Glomerular endothelial cell (primary cell): ENCODE results near the gene MAP3K1. TPM values are rescaled to one million over a fixed set of nuclear protein-coding genes. Genes with fewer than 3 reads are reported as not detected.
"Not testable (repeated sequence)": the region's sequence is repeated elsewhere in the genome, so short reads cannot be mapped to it uniquely, and the experiment has no call there.

Experiments used
- DNase-seq: peaks from one replicate; pipeline ENCODE4 v3.0.0-alpha.2; 2011; ENCODE audit warnings: low read depth, low spot score; ENCODE audit errors: extremely low read depth
- total RNA-seq: library from RNA; depleted of rRNA; stranded (reverse); fragments of >200 nt; gene quantifications from 2 replicates; pipeline ENCODE4 v1.2.3, GENCODE V29; 2015

MAP3K1 gene
- total RNA-seq, 1 donor from 2014 or later, result 13.2 TPM

- no peak for DNase-seq
Measured at GRCh38 chr5:56815658-56816545, 553 bp downstream of the MAP3K1 start.

- DNase-seq, result no peak
Measured at GRCh38 chr5:56816546-56817081, 1.3 kb downstream of the MAP3K1 start.

DNA sequence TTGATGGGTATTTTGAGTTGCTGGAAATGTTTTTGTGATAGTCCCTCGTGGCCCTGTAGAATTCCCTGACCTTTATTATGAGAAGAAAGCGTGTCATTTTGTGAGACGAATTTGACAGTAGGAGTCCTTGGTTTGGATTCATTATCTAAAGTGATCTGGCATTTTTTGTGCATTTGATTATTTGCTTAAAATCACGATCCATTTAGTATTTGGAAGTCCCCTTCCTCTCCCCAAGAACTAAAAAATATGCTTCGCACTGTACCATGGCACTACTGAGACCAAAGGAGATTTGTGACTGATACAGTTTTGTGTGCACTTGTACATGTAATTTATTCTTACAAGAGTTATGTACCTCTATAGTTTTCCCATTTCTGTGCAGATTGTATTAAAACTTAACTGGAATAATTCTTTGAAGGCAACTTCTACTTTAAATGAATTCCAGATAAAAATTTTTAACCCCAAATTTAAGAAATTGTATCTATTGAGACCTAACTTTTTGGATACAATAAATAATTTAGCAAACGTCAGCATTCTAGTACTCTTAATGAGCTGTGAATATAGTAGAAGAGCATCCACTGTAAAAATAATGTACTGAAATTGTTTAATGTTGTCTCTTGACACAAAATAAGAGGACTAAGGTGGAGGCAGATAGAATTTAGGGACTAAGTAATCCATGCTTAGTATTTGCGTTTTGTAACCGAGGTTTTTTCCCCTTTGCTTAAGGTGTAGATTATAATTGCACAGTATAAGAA, 2.1 kb downstream of the MAP3K1 start:
- DNase-seq, result no peak

DNA sequence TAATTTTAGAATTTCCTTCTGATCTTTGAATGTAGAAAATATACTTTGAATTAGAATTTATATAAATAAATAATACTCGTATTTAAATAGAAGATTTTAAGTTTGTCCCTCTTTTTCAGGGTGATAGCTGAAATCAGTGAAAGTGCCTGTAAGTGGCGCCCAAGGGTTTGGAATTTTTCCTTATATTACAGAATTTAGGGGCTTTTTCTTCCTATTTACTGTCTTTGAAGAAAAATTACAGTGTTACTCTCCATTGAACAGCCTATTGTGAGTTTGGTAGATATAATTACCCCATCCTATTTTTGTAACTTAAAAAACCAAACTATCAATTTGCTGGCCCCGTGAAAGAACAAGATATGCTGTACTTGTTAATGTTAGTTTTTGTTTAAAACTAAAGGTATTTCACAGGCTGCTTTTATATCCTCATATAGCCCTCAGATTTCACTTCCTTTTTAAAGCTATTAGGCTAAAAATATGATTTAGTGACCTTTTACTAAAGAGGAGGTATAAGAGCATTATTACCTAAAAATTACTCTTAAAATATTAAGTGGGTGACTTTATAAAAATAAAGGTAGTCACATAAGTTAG, 3.2 kb downstream of the MAP3K1 start:
- DNase-seq, result no peak

DNA sequence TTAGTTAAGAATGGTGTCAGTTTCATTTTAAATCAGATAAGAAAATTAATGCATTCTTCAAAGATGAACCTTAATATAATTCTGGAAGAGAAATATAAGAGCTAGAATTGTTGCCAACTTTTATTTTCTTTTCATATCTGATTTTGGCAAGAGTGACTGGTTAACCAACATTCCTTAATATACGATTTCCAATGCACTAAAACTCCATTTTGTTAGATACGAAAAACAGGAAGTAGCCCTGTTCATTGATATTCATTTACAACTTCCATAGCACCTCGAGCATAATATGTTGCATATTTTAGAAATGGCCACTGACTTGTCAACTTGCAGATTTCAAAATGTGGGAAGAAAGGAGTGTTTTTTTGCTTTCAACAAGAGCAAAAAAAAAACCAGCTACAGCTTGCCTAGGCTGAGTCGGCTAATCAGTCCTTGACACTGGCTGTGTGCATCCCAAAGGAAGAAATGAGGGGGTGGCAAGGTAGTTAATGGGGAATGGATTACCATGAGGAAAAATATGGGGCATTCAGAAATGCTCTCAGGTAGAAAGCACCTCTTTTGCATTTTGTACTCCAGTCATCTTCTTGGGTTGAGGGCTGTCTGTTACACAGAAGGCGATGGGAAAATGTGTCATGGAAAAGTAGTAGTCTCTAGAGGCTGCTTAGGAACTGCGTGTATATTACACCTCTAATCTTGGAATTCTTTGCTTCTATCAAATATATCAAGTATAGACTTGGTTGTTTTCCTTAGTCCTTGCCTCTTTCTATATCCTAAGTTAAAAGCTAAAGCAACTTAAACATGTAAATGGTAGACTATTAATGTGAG, 3.9 kb downstream of the MAP3K1 start:
- no peak for DNase-seq

DNA sequence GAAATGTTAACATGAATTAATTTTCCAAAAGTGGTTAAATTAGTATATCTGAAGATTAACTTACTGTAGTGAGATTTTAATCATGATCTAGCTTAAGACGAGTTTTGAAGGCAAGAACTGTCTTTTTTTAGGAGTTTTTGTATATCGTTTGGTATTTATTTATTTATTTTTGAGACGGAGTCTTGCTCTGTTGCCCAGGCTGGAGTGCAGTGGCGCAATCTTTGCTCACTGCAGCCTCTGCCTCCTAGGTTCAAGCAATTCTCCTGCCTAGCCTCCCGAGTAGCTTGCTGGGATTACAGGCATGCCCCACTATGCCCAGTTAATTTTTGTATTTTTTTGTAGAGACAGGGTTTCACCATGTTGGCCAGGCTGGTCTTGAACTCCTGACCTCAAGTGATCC, 6.5 kb downstream of the MAP3K1 start:
- DNase-seq, result not testable (repeated sequence)

- no peak for DNase-seq
Measured at GRCh38 chr5:56822981-56823380, 7.6 kb downstream of the MAP3K1 start.

GRCh38 chr5:56824019-56824418, 8.7 kb downstream of the MAP3K1 start:
- no peak for DNase-seq

GRCh38 chr5:56825222-56825824, 10.0 kb downstream of the MAP3K1 start:
- DNase-seq, result no peak

GRCh38 chr5:56827049-56827448, 11.7 kb downstream of the MAP3K1 start:
- no peak for DNase-seq

DNA sequence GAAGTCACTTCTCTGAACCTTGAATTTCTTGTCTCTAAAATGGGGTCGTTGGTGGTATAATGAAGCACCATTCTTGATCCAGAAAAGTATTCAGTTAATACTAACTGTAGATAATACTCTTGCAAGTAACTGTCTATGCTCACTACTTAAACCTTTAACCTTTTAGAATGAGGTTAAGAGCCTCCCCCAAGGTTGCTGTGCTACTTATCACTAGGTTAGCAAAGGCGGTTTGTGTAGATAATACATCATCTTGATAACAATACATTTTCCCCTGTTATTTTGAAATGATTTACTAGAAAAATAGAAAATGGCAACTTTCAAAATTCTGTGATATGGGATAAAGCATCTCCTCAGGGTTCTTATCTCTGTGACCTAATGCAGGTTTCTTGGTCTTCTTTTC, 12.6 kb downstream of the MAP3K1 start:
- no peak for DNase-seq

DNA sequence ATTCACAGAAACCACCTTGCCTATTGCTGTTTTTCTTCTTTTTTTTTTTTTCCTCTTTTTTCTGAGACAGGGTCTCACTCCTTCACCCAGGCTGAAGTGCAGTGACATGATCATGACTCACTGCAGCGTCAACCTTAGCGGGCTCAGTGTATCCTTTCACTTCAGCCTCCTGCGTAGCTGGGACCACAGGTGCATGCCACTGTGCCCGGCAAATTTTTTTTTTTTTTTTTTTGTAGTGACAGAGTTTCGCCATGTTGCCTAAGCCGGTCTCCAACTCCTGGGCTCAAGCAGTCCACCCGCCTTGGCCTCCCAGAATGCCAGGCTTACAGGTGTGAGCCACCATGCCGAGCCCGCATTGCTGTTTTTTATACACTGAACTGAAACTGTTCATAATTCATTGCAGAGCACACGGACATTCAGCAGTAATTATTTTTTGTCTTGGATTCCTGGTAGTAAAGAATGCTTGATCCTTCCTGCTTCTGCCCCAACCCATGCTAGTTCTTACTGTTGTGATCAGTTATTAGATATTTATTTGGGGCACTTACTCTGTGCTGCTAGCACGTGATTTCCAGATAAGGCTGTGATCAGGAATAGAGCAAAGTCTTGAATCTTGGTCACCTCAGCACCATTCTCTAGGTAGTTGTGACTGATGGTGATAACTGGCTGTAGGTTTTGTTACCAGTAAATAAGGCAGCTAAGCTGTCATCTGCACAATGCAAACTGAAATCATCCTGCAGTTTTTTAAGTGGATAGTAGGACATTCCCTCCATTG, 14.0 kb downstream of the MAP3K1 start:
- no peak for DNase-seq

DNA sequence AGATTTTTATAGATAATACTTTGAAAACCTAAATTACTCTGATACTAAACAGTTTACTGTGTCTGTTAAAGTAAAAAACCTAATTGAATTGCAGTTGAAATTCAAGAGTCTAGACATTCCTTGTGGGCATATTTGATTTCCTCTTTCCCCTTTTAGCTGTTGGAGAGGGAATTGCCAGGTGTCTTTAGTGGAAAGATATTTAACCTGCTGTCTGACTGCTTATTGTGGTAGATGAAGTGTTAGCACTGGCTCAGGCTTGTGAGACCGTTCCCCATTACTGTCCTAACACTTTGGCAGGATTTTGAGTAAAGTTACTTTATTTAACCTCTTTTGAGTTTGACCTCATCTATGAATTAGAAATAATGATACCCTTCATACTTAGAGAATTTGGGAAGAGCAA, 16.4 kb downstream of the MAP3K1 start:
- no peak for DNase-seq

GRCh38 chr5:56833325-56833724, 18.0 kb downstream of the MAP3K1 start:
- no peak for DNase-seq

DNA sequence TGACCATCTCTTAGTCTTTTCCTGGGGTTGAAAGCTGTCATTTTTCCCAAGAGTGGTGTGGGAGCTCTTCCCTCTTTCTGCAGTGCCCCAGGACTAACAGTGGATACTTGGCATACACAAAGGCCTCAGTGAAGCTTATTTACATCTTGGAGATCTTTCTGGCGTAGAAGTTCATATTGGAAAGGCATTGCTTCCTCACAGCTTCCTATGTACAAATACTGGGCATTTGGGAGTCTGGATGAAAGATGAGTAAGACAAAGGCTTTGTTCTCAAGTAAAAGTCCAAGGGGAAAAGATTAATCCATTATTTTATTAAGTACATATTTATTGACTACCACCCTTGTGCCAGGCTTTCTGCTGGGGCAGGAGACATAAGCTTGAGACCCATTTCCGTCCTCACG, 22.0 kb downstream of the MAP3K1 start:
- DNase-seq, result no peak

- no peak for DNase-seq
Measured at GRCh38 chr5:56837956-56838355, 22.6 kb downstream of the MAP3K1 start.

GRCh38 chr5:56838409-56839039, 23.2 kb downstream of the MAP3K1 start:
- DNase-seq, result no peak

GRCh38 chr5:56839062-56839461, 23.7 kb downstream of the MAP3K1 start:
- DNase-seq, result no peak

GRCh38 chr5:56840597-56840996, 25.2 kb downstream of the MAP3K1 start:
- no peak for DNase-seq
